H9 (cell line): Measurements from ENCODE around the gene SLTM. TPM values are rescaled to one million over a fixed set of nuclear protein-coding genes. Genes with fewer than 3 reads are reported as not detected.
A peak's percentile ranks its signal among the peaks of the same experiment; 100 is the strongest.

Experiments used
- DNase-seq: peaks from one replicate; pipeline ENCODE4 v3.0.0-alpha.2; 2017
- H2AFZ ChIP-seq: one replicate; pipeline ENCODE4 v1.6.1; 2013; ENCODE audit warnings: mild to moderate bottlenecking, low read length, control low read depth, moderate library complexity
- H2AK5ac ChIP-seq: 2 replicates; pipeline ENCODE4 v1.6.1; 2013; ENCODE audit warnings: low read length, control low read depth, mixed read lengths; ENCODE audit not compliant: insufficient read length
- H2BK120ac ChIP-seq: one replicate; pipeline ENCODE4 v1.6.1; 2013; ENCODE audit warnings: low read depth, mild to moderate bottlenecking, low read length, control low read depth, inconsistent platforms; ENCODE audit not compliant: poor library complexity, severe bottlenecking
- H2BK12ac ChIP-seq: 2 replicates; pipeline ENCODE4 v1.6.1; 2013; ENCODE audit warnings: low read length, control low read depth, mixed read lengths, low read depth; ENCODE audit not compliant: insufficient read length
- H2BK15ac ChIP-seq: 2 replicates; pipeline ENCODE4 v1.6.1; 2013; ENCODE audit warnings: low read depth, low read length, control low read depth
- H2BK20ac ChIP-seq: one replicate; pipeline ENCODE4 v1.6.1; 2013; ENCODE audit warnings: low read depth, mild to moderate bottlenecking, low read length, control low read depth, inconsistent platforms; ENCODE audit not compliant: poor library complexity, severe bottlenecking
- H2BK5ac ChIP-seq: 2 replicates; pipeline ENCODE4 v1.6.1; 2013; ENCODE audit warnings: low read length, control low read depth, mixed read lengths; ENCODE audit not compliant: insufficient read length
- H3K14ac ChIP-seq: 2 replicates; pipeline ENCODE4 v1.6.1; 2013; ENCODE audit warnings: low read length, control low read depth; ENCODE audit not compliant: insufficient read depth
- H3K18ac ChIP-seq: 2 replicates; pipeline ENCODE4 v1.6.1; 2013; ENCODE audit warnings: low read depth, mild to moderate bottlenecking, mixed read lengths, low read length, control low read depth; ENCODE audit not compliant: insufficient read length
- H3K23ac ChIP-seq: 2 replicates; pipeline ENCODE4 v1.6.1; 2013; ENCODE audit warnings: low read length, control low read depth, mixed read lengths, low read depth; ENCODE audit not compliant: insufficient read length
- H3K23me2 ChIP-seq: 2 replicates; pipeline ENCODE4 v1.6.1; 2013; ENCODE audit warnings: low read depth, mild to moderate bottlenecking, mixed read lengths, low read length, control low read depth; ENCODE audit not compliant: insufficient read length, poor library complexity, severe bottlenecking
- H3K27ac ChIP-seq: 2 replicates; pipeline ENCODE4 v1.5.1; 2013; ENCODE audit warnings: low read length, control low read depth, mixed read lengths, low read depth; ENCODE audit not compliant: insufficient read length
- H3K27me3 ChIP-seq: 2 replicates; pipeline ENCODE4 v1.6.1; 2013; ENCODE audit warnings: low read length, control low read depth, inconsistent platforms; ENCODE audit not compliant: insufficient read depth
- H3K4ac ChIP-seq: 2 replicates; pipeline ENCODE4 v1.6.1; 2013; ENCODE audit warnings: low read depth, mild to moderate bottlenecking, control low read depth, inconsistent platforms, low read length, moderate library complexity
- H3K4me1 ChIP-seq: 2 replicates; pipeline ENCODE4 v1.6.1; 2013; ENCODE audit warnings: low read length, control low read depth, inconsistent platforms; ENCODE audit not compliant: insufficient read depth
- H3K4me2 ChIP-seq: 2 replicates; pipeline ENCODE4 v1.6.1; 2013; ENCODE audit warnings: low read length, control low read depth, mixed read lengths; ENCODE audit not compliant: insufficient read length, insufficient read depth
- H3K56ac ChIP-seq: 2 replicates; pipeline ENCODE4 v1.6.1; 2013; ENCODE audit warnings: low read depth, mild to moderate bottlenecking, mixed read lengths, low read length, control low read depth; ENCODE audit not compliant: insufficient read length
- H3K79me1 ChIP-seq: 2 replicates; pipeline ENCODE4 v1.6.1; 2013; ENCODE audit warnings: low read depth, mild to moderate bottlenecking, moderate library complexity, low read length, control low read depth, inconsistent platforms; ENCODE audit not compliant: insufficient read depth, poor library complexity, severe bottlenecking
- H3K79me2 ChIP-seq: 2 replicates; pipeline ENCODE4 v1.6.1; 2013; ENCODE audit warnings: low read length, control low read depth, inconsistent platforms; ENCODE audit not compliant: insufficient read depth
- H3K9ac ChIP-seq: 2 replicates; pipeline ENCODE4 v1.6.1; 2013; ENCODE audit warnings: low read length, control low read depth, mixed read lengths; ENCODE audit not compliant: insufficient read length; ENCODE audit errors: extremely low read depth
- H3K9me3 ChIP-seq: one replicate; pipeline ENCODE4 v1.6.1; 2013; ENCODE audit warnings: low read depth, low read length, inconsistent platforms; ENCODE audit not compliant: control insufficient read depth
- H3T11ph ChIP-seq: one replicate; pipeline ENCODE4 v1.6.1; 2013; ENCODE audit warnings: mild to moderate bottlenecking, low read length, control low read depth, inconsistent platforms
- H4K20me1 ChIP-seq: one replicate; pipeline ENCODE4 v1.6.1; 2013; ENCODE audit not compliant: control insufficient read depth, insufficient read length, insufficient read depth
- H4K5ac ChIP-seq: 2 replicates; pipeline ENCODE4 v1.6.1; 2013; ENCODE audit warnings: low read depth, mild to moderate bottlenecking, mixed read lengths, low read length, control low read depth; ENCODE audit not compliant: insufficient read length
- H4K8ac ChIP-seq: replicated peaks from 2 replicates; pipeline ENCODE4 v1.6.1; 2013; ENCODE audit warnings: low read length, control low read depth, mixed read lengths, low read depth; ENCODE audit not compliant: insufficient read length
- H4K91ac ChIP-seq: 2 replicates; pipeline ENCODE4 v1.6.1; 2013; ENCODE audit warnings: low read depth, mild to moderate bottlenecking, moderate library complexity, mixed read lengths, low read length, control low read depth; ENCODE audit not compliant: insufficient read length
- H3K27ac Mint-ChIP-seq, 3 experiments: 2 replicates in 2 of 3; 3 replicates in 1 of 3; pipeline ENCODE4 v1.8.0; 2020 to 2021; ENCODE audit warnings: mixed read lengths in 3 of 3, mild to moderate bottlenecking in 1 of 3, moderate library complexity in 1 of 3
- H3K27me3 Mint-ChIP-seq: 2 replicates; pipeline ENCODE4 v1.8.0; 2021; ENCODE audit warnings: low read depth, mild to moderate bottlenecking, moderate library complexity, mixed read lengths
- H3K36me3 Mint-ChIP-seq, 3 experiments: 2 replicates in 2 of 3; 3 replicates in 1 of 3; pipeline ENCODE4 v1.8.0; 2020 to 2021; ENCODE audit warnings: low read depth in 3 of 3, mixed read lengths in 3 of 3; ENCODE audit not compliant: insufficient read depth in 1 of 3
- H3K4me1 Mint-ChIP-seq, 2 experiments: 2 replicates each; pipeline ENCODE4 v1.8.0; 2020; ENCODE audit warnings: mixed read lengths in 2 of 2
- H3K4me3 Mint-ChIP-seq, 2 experiments: 2 replicates in 1 of 2; 3 replicates in 1 of 2; pipeline ENCODE4 v1.8.0; 2020 to 2021; ENCODE audit warnings: mild to moderate bottlenecking in 2 of 2, mixed read lengths in 2 of 2, moderate library complexity in 1 of 2
- H3K9me3 Mint-ChIP-seq, 2 experiments: 2 replicates in 1 of 2; 3 replicates in 1 of 2; pipeline ENCODE4 v1.8.0; 2020; ENCODE audit warnings: mild to moderate bottlenecking in 2 of 2, mixed read lengths in 2 of 2, moderate library complexity in 1 of 2
- CTCF ChIP-seq: fragments of 200-600 bp; sonication (generic); conservative IDR thresholded peaks from 3 replicates; pipeline ENCODE4 v1.8.0; 2021; ENCODE audit warnings: antibody characterized with exemption, mild to moderate bottlenecking
- WGBS: extraction: QIAGEN DNeasy Blood & Tissue Kit; methylation state at CpG from one replicate; pipeline ENCODE4 v1.1.7; 2013; ENCODE audit warnings: missing lambda C conversion rate, low lambda C conversion rate, mixed read lengths; ENCODE audit not compliant: insufficient read length; ENCODE audit errors: extremely low coverage; 5-methylcytosine and 5-hydroxymethylcytosine counted together
- total RNA-seq: library from RNA; stranded (reverse); gene quantifications from 2 replicates; pipeline ENCODE4 v1.2.1, GENCODE V29; 2021

SLTM gene
- total RNA-seq, 1 experiment from 2014 or later = 132 TPM

GRCh38 chr15:58926823-58927222 is 6.7 kb downstream of the SLTM start:
- H2AK5ac ChIP-seq = no peak overlapping the region
- no peak overlapping the region for H3K23ac ChIP-seq
- peak overlapping the region in 1 of 2 experiments; percentile 53; a peak in 3 of 5 replicates for H3K4me3 Mint-ChIP-seq
- no peaks in the 10 kb centered on the region for H3K23me2 ChIP-seq
- H3K27ac ChIP-seq = no peak overlapping the region
- H4K8ac ChIP-seq = no peak overlapping the region
- TF ChIP-seq CTCF = no peak
- H2BK12ac ChIP-seq = no peak overlapping the region
- no peaks in the 10 kb centered on the region for H3K27me3 Mint-ChIP-seq
- no peak overlapping the region for H3K9ac ChIP-seq
- H3K27ac Mint-ChIP-seq = peak overlapping the region in 2 of 3 experiments; percentile 23 to 84; a peak in 3 of 7 replicates
- DNase-seq = no peak
- H3K4me1 Mint-ChIP-seq = peaks cover 33 to 35% of the 10 kb centered on the region in 2 experiments
- H3K4me1 ChIP-seq = peaks cover 6% of the 10 kb centered on the region; the same call in 1 of the 2 replicates
- no peak overlapping the region for H3K56ac ChIP-seq
- H3K27me3 ChIP-seq = no peaks in the 10 kb centered on the region
- no peak overlapping the region for H2BK15ac ChIP-seq
- no peaks in the 10 kb centered on the region for H3K9me3 Mint-ChIP-seq
- no peak overlapping the region for H3K14ac ChIP-seq
- H3K79me2 ChIP-seq = peaks cover 33% of the 10 kb centered on the region
- no peak overlapping the region for H2AFZ ChIP-seq
- no peak overlapping the region for H2BK5ac ChIP-seq
- no peak overlapping the region for H2BK120ac ChIP-seq
- H3K4me2 ChIP-seq = no peak overlapping the region
- H4K91ac ChIP-seq = no peak overlapping the region
- H3T11ph ChIP-seq = no peak overlapping the region
- H3K4ac ChIP-seq = no peak overlapping the region
- no peak overlapping the region for H4K5ac ChIP-seq
- peaks cover 10% of the 10 kb centered on the region for H3K79me1 ChIP-seq
- peaks cover 10 to 72% (median 30%) of the 10 kb centered on the region in 3 experiments; a peak in 6 of 7 replicates for H3K36me3 Mint-ChIP-seq
- WGBS = no CpG with 5 or more reads among the region's 5 CpGs
- H3K18ac ChIP-seq = no peak overlapping the region
- no peak overlapping the region for H2BK20ac ChIP-seq
- H3K9me3 ChIP-seq = no peaks in the 10 kb centered on the region
- no peaks in the 10 kb centered on the region for H4K20me1 ChIP-seq
